PFSK-1 (cell line): Measurements from ENCODE around the gene UVRAG.

ENCODE experiments used
- POLR2AphosphoS5 ChIP-seq: IDR thresholded peaks from 2 replicates; pipeline ENCODE4 v1.6.1; 2012; ENCODE audit warnings: low read depth, mild to moderate bottlenecking, control low read depth, low read length, moderate library complexity
- TAF1 ChIP-seq: IDR thresholded peaks from 2 replicates; pipeline ENCODE4 v1.6.1; 2012; ENCODE audit warnings: low read length, control low read depth, borderline replicate concordance; ENCODE audit not compliant: insufficient read depth

DNA sequence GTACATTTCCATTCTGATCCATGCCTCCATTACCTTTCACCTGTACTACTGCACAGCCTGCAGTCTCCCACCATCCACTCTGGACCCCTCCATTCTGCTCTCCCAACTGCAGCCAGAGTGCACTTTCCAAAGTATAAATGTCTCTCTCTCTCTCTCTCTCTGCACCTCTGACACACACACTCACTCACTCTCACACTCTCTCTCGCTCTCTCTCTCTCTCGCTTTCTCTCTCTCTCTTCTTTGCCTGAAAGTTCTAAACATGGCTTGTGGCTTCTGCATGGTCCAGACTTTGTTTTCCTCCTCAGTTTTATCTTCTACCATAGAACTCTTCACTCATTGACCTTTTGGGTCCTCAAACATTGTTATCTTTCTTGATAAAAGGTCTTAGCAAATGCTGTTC is 314.7 kb downstream of the UVRAG start:
- TF ChIP-seq TAF1 (no peak), POLR2AphosphoS5 (no peak)
